H1 (cell line): ENCODE results near the gene MDFIC2. TPM values are rescaled to one million over a fixed set of nuclear protein-coding genes. Genes with fewer than 3 reads are reported as not detected.

Experiments used
- ASH2L ChIP-seq: fragments of 200-600, 300-600 bp; sonication (generic); IDR thresholded peaks from one replicate; pipeline ENCODE4 v1.7.1; 2017; ENCODE audit warnings: low read length
- CHD1 ChIP-seq: IDR thresholded peaks from 2 replicates; pipeline ENCODE4 v1.6.1; 2012; ENCODE audit warnings: low read depth, low read length, improper control_type of control experiment
- CHD7 ChIP-seq: fragments of 300-600 bp; sonication (generic); IDR thresholded peaks from 2 replicates; pipeline ENCODE4 v1.7.1; 2012; ENCODE audit warnings: low read length, moderate library complexity, mild to moderate bottlenecking, inconsistent platforms; ENCODE audit not compliant: insufficient replicate concordance
- GABPA ChIP-seq: IDR thresholded peaks from 2 replicates; pipeline ENCODE4 v1.6.1; 2011; ENCODE audit warnings: mild to moderate bottlenecking, low read length, moderate library complexity, borderline replicate concordance; ENCODE audit not compliant: insufficient read depth
- KDM4A ChIP-seq: IDR thresholded peaks from one replicate; pipeline ENCODE4 v1.7.1; 2012; ENCODE audit warnings: low read depth, mild to moderate bottlenecking, moderate library complexity, low read length, inconsistent platforms; ENCODE audit not compliant: severe bottlenecking
- NANOG ChIP-seq: IDR thresholded peaks from 2 replicates; pipeline ENCODE4 v1.6.1; 2011; ENCODE audit warnings: low read length, low read depth, mild to moderate bottlenecking, inconsistent platforms; ENCODE audit not compliant: insufficient read depth, poor library complexity, severe bottlenecking
- RXRA ChIP-seq: IDR thresholded peaks from 2 replicates; pipeline ENCODE4 v1.6.1; 2011; ENCODE audit warnings: low read depth, mild to moderate bottlenecking, low read length, moderate library complexity; ENCODE audit not compliant: insufficient read depth
- SAP30 ChIP-seq: fragments of 300-600 bp; sonication (generic); IDR thresholded peaks from 2 replicates; pipeline ENCODE4 v1.7.1; 2012; ENCODE audit warnings: low read length, moderate library complexity, mild to moderate bottlenecking, inconsistent platforms; ENCODE audit not compliant: insufficient read depth, insufficient replicate concordance
- SP2 ChIP-seq: IDR thresholded peaks from 2 replicates; pipeline ENCODE4 v1.6.1; 2012; ENCODE audit warnings: mild to moderate bottlenecking, low read length, inconsistent platforms
- TAF7 ChIP-seq: optimal IDR thresholded peaks from 2 replicates; pipeline ENCODE3; 2011; ENCODE audit warnings: low read depth, mild to moderate bottlenecking, inconsistent platforms, low read length, moderate library complexity, borderline replicate concordance
- polyA plus RNA-seq, 7 experiments: library from polyadenylated mRNA; depleted of rRNA in 3 of 7; stranded (reverse) in 5 of 7; unstranded in 2 of 7; fragments of >200 nt in 5 of 7; fragments of 200-250 nt in 2 of 7; gene quantifications; 1 replicate in 5 of 7; 2 replicates in 1 of 7; 4 replicates in 1 of 7; pipeline versions ENCODE4 v1.2.1 to v1.2.3, GENCODE V29; 2011 to 2013; ENCODE audit warnings: missing spikeins in 2 of 7, mixed read lengths in 2 of 7
- total RNA-seq: library from RNA; stranded (reverse); fragmentation: NEBNext Ultra II Directional; extraction: Animal tissue kit (Norgen Biotek cat#: 25700); gene quantifications from 2 replicates; pipeline ENCODE4 v1.2.1, GENCODE V29; 2021

The MDFIC2 gene
- total and polyA plus RNA-seq, 2 of the 8 experiments (the other 6 are each of a cell fraction or from before 2014, with no cell fraction given): not detected

- TF ChIP-seq CHD7 (no peak), NANOG (no peak), GABPA (no peak), RXRA (no peak), KDM4A (no peak), SP2 (no peak), CHD1 (no peak), ASH2L (no peak), SAP30 (no peak), TAF7 (no peak)
Measured at GRCh38 chr3:70227437-70227836, 85.0 kb downstream of the MDFIC2 start (continued).
